Measurements from ENCODE around the gene LAMA2. TPM values are rescaled to one million over a fixed set of nuclear protein-coding genes. Genes with fewer than 3 reads are reported as not detected.
"Not testable (repeated sequence)": the region's sequence is repeated elsewhere in the genome, so short reads cannot be mapped to it uniquely, and the experiment has no call there.

LAMA2 gene
- total and polyA plus RNA-seq, 4 donors, result 23.9 to 172 (median 78.5) TPM

DNA sequence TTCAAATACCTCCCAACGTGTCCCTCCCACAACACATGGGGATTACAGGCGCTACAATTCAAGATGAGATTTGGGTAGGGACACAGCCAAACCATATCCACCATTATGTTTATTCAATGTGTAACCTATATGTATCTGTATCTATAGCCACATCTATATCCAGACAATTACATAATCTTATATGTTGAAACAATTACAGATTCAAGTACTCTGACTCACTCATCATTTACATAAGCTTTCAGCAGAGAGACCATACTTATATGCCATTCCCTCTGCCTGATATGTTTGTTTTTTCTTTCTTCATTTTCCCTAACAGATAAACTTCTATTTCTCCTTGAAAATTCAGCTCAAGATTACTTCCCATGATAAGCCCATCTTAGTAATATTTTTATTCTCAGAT lies 163.6 kb downstream of the LAMA2 start:
- no peaks in the 10 kb centered on the region for H3K36me3 ChIP-seq (ENCODE audit: control insufficient read depth, insufficient read depth, low read length)
- no peaks in the 10 kb centered on the region for H3K4me1 ChIP-seq (ENCODE audit: control insufficient read depth, insufficient read depth, low read length)
- WGBS (ENCODE audit: insufficient coverage), result no CpG with 5 or more reads among the region's 2 CpGs
- no peak for DNase-seq (ENCODE audit: low read depth in 4 of 6, low spot score in 6 of 6)
- peaks cover 4% of the 10 kb centered on the region for H3K9me3 ChIP-seq (ENCODE audit: control insufficient read depth, insufficient read depth, low read length)
- no peak overlapping the region for H3K4me3 ChIP-seq (ENCODE audit: low read depth, low read length)
- H3K27ac ChIP-seq (ENCODE audit: low read depth, low read length), result no peak overlapping the region
- H3K27me3 ChIP-seq (ENCODE audit: control insufficient read depth, insufficient read depth, low read length), result no peaks in the 10 kb centered on the region

DNA sequence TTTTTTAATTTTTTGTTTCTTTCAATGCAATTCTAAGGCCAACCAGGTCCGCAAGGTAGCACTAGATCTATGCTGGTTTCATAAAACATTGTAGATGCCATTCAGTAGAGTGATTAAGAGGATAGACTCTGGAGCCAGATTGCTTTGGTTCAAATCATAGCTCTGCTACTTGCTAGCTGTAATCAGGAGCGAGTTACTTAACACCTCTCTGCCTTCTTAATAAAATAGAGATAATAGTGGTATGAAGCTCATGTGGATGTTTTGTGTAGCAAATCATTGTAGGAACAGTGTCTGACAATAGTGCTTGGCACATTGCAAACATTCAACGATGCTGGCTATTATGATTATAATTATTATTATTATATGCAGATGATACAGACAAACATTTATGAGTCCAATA lies 164.9 kb downstream of the LAMA2 start:
- H3K36me3 ChIP-seq (ENCODE audit: control insufficient read depth, insufficient read depth, low read length), result no peaks in the 10 kb centered on the region
- H3K4me3 ChIP-seq (ENCODE audit: low read depth, low read length), result no peak overlapping the region
- no CpG with 5 or more reads among the region's 3 CpGs for WGBS (ENCODE audit: insufficient coverage)
- H3K9me3 ChIP-seq (ENCODE audit: control insufficient read depth, insufficient read depth, low read length), result peaks cover 4% of the 10 kb centered on the region
- no peaks in the 10 kb centered on the region for H3K4me1 ChIP-seq (ENCODE audit: control insufficient read depth, insufficient read depth, low read length)
- no peaks in the 10 kb centered on the region for H3K27me3 ChIP-seq (ENCODE audit: control insufficient read depth, insufficient read depth, low read length)
- no peak overlapping the region for H3K27ac ChIP-seq (ENCODE audit: low read depth, low read length)
- no peak for DNase-seq (ENCODE audit: low read depth in 4 of 6, low spot score in 6 of 6)

DNA sequence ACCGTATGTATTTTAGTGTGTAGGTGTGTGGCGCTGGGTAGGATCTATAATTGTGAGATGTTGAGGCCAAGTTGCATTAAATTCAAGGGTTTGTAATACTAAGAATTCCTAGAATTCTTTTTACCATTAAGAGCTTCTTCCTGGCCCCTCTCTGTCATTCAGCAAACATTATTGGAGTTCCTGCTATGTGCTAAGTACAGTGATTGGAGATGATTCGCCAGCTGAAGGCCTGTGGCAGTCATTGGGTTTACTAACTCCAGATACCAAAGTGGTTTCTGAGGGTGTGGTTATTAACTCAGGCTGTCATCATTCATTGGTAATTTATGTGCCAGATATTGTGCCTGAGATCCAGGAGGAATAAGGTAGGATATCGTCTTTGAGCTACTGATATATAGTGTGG lies 167.1 kb downstream of the LAMA2 start:
- Histone ChIP-seq H3K27ac (ENCODE audit: low read depth, low read length) (no peak overlapping the region), H3K27me3 (ENCODE audit: control insufficient read depth, insufficient read depth, low read length) (no peaks in the 10 kb centered on the region), H3K4me3 (ENCODE audit: low read depth, low read length) (no peak overlapping the region), H3K9me3 (ENCODE audit: control insufficient read depth, insufficient read depth, low read length) (no peaks in the 10 kb centered on the region), H3K36me3 (ENCODE audit: control insufficient read depth, insufficient read depth, low read length) (no peaks in the 10 kb centered on the region), H3K4me1 (ENCODE audit: control insufficient read depth, insufficient read depth, low read length) (no peaks in the 10 kb centered on the region)
- DNase-seq (ENCODE audit: low read depth in 4 of 6, low spot score in 6 of 6), result no peak
- WGBS (ENCODE audit: insufficient coverage), result 100% methylated on average over 2 of the region's 4 CpGs

DNA sequence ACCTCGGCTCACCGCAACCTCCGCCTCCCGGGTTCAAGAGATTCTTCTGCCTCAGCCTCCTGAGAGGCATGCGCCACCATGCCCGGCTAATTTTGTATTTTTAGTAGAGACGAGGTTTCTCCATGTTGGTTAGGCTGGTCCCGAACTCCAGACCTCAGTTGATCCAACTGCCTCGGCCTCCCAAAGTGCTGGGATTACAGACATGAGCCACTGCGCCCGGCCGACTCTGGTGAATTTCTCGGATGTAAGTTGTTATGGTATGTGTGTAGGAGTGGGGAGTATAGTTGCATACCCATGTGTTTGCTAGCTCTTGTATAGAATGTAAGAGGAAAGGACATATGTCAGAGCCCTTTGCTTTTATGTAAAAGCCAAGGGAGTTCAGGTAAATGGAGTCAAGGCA lies 170.2 kb downstream of the LAMA2 start:
- H3K9me3 ChIP-seq (ENCODE audit: control insufficient read depth, insufficient read depth, low read length); H3K4me1 ChIP-seq (ENCODE audit: control insufficient read depth, insufficient read depth, low read length); H3K36me3 ChIP-seq (ENCODE audit: control insufficient read depth, insufficient read depth, low read length); H3K27ac ChIP-seq (ENCODE audit: low read depth, low read length); DNase-seq (ENCODE audit: low read depth in 4 of 6, low spot score in 6 of 6); H3K4me3 ChIP-seq (ENCODE audit: low read depth, low read length); H3K27me3 ChIP-seq (ENCODE audit: control insufficient read depth, insufficient read depth, low read length): not testable (repeated sequence)
- WGBS (ENCODE audit: insufficient coverage), result 97% methylated on average over 13 of the region's 13 CpGs

DNA sequence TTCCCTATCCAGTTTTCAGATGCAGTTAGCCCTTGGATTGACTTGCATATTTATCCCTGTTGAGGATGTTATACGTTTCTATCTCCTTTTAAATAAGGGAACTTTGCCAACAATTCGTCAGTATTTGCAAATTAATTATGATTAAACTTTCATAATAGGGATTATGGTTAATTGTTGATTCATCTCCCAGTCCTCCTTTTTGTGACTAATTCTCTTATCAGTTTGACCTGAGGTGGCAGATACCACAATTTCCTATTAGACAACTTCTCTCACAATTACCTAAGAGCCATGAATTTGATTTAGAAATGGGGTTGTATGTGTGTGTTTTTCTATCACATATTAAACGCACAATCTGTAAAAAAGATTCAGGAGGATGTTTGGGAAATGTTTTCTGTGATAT lies 172.9 kb downstream of the LAMA2 start:
- Histone ChIP-seq H3K4me1 (ENCODE audit: control insufficient read depth, insufficient read depth, low read length) (no peaks in the 10 kb centered on the region), H3K36me3 (ENCODE audit: control insufficient read depth, insufficient read depth, low read length) (no peaks in the 10 kb centered on the region), H3K9me3 (ENCODE audit: control insufficient read depth, insufficient read depth, low read length) (no peaks in the 10 kb centered on the region), H3K4me3 (ENCODE audit: low read depth, low read length) (no peak overlapping the region), H3K27ac (ENCODE audit: low read depth, low read length) (no peak overlapping the region), H3K27me3 (ENCODE audit: control insufficient read depth, insufficient read depth, low read length) (no peaks in the 10 kb centered on the region)
- DNase-seq (ENCODE audit: low read depth in 4 of 6, low spot score in 6 of 6), result no peak
- WGBS (ENCODE audit: insufficient coverage), result no CpG with 5 or more reads among the region's 3 CpGs

DNA sequence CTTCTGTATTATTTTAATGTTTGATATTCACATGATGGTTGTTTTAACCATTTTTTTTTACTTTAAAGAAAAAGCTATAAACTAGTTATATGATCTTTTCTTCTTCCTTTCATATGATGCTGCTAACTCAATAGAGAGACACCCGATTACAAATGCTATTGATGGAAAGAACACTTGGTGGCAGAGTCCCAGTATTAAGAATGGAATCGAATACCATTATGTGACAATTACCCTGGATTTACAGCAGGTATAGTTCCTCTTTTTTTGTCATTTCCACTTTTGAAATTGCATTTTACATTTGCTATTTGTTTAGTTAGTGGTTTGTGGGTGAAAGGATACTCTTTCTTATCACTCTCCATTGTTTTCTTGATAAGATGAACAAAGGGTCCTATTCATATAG lies 176.7 kb downstream of the LAMA2 start:
- DNase-seq (ENCODE audit: low read depth in 4 of 6, low spot score in 6 of 6), result peak in 1 of 6 donors; percentile 13
- no peaks in the 10 kb centered on the region for H3K9me3 ChIP-seq (ENCODE audit: control insufficient read depth, insufficient read depth, low read length)
- H3K27ac ChIP-seq (ENCODE audit: low read depth, low read length), result no peak overlapping the region
- no peaks in the 10 kb centered on the region for H3K36me3 ChIP-seq (ENCODE audit: control insufficient read depth, insufficient read depth, low read length)
- no peaks in the 10 kb centered on the region for H3K27me3 ChIP-seq (ENCODE audit: control insufficient read depth, insufficient read depth, low read length)
- no peaks in the 10 kb centered on the region for H3K4me1 ChIP-seq (ENCODE audit: control insufficient read depth, insufficient read depth, low read length)
- no peak overlapping the region for H3K4me3 ChIP-seq (ENCODE audit: low read depth, low read length)
- no CpG with 5 or more reads among the region's 2 CpGs for WGBS (ENCODE audit: insufficient coverage)

DNA sequence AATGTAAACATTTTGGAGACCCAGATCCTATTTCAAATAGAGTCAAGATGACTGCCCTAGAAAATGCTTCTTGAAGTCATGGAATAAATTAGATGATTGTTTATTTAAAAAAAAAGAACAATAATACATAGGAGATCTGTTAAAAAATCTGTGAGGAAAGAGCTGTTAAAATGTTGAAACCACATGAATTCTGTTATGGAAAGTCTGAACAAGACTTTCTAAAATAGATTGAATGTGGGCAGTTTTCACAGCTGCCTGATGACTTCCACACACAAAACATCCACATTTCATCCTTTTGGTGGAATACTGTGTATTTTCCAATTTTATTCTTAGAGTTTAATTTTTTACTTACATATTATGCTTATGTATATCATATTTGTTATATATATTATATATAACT lies 186.1 kb downstream of the LAMA2 start:
- no peaks in the 10 kb centered on the region for H3K36me3 ChIP-seq (ENCODE audit: control insufficient read depth, insufficient read depth, low read length)
- H3K4me1 ChIP-seq (ENCODE audit: control insufficient read depth, insufficient read depth, low read length), result no peaks in the 10 kb centered on the region
- no peaks in the 10 kb centered on the region for H3K27me3 ChIP-seq (ENCODE audit: control insufficient read depth, insufficient read depth, low read length)
- H3K9me3 ChIP-seq (ENCODE audit: control insufficient read depth, insufficient read depth, low read length), result no peaks in the 10 kb centered on the region
- no peak overlapping the region for H3K27ac ChIP-seq (ENCODE audit: low read depth, low read length)
- no peak overlapping the region for H3K4me3 ChIP-seq (ENCODE audit: low read depth, low read length)
- no peak for DNase-seq (ENCODE audit: low read depth in 4 of 6, low spot score in 6 of 6)

DNA sequence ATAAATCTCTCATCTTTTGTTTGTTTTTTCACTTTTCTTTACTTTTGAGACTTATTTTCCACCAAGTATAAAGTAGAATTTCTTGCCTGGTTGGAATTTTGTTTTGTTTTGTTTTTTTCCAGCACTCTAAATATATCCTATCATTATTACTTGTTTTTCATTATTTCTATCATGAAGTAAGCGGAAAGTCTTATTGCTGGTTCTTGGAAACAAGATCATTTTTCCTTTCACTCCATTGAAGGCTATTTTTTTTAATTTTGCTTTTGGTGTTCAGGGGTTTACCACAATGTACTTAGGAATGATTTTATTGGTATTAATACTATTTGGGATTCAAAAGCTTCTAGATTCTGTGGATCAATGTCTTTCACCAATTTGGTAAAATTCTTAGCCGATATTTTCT lies 190.1 kb downstream of the LAMA2 start:
- DNase-seq (ENCODE audit: low read depth in 4 of 6, low spot score in 6 of 6), result no peak
- Histone ChIP-seq H3K27ac (ENCODE audit: low read depth, low read length) (no peak overlapping the region), H3K4me3 (ENCODE audit: low read depth, low read length) (no peak overlapping the region), H3K27me3 (ENCODE audit: control insufficient read depth, insufficient read depth, low read length) (no peaks in the 10 kb centered on the region), H3K36me3 (ENCODE audit: control insufficient read depth, insufficient read depth, low read length) (no peaks in the 10 kb centered on the region), H3K4me1 (ENCODE audit: control insufficient read depth, insufficient read depth, low read length) (no peaks in the 10 kb centered on the region), H3K9me3 (ENCODE audit: control insufficient read depth, insufficient read depth, low read length) (no peaks in the 10 kb centered on the region)
- no CpG with 5 or more reads among the region's 2 CpGs for WGBS (ENCODE audit: insufficient coverage)

DNA sequence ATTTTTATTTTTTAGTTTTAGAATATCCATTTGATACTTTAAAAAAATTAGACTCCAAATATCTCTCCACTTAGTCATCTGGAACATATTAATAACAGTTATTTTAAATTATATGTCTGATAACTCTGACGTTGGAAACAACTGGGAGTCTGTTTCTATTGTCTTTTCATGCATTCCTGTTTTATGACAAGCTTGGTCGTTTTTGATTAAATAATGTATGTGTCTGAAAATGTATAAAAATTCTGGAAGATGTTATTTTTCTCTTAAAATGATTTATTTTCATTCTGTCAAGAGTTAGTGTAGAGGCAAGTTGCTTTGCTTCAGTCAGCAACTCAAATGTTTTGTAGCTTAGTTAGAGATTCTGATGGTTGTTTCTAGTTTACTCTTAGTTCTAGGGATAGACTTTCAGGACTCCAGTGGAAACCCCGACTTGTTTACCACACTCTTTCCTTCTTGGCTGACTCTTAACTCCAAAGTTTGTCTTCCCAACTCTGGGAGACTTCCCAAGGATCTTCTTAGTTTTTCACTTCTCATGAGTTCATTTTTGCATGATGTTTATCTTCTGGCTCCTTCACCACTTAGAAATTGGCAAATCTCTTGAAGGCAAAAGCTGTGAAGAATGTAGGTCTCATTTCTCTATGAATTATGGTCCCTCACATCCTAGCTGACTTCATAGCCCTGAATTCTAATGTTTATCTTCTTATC lies 190.9 kb downstream of the LAMA2 start:
- Histone ChIP-seq H3K9me3 (ENCODE audit: control insufficient read depth, insufficient read depth, low read length) (no peaks in the 10 kb centered on the region), H3K4me1 (ENCODE audit: control insufficient read depth, insufficient read depth, low read length) (no peaks in the 10 kb centered on the region), H3K36me3 (ENCODE audit: control insufficient read depth, insufficient read depth, low read length) (no peaks in the 10 kb centered on the region), H3K4me3 (ENCODE audit: low read depth, low read length) (no peak overlapping the region), H3K27ac (ENCODE audit: low read depth, low read length) (no peak overlapping the region), H3K27me3 (ENCODE audit: control insufficient read depth, insufficient read depth, low read length) (no peaks in the 10 kb centered on the region)
- WGBS (ENCODE audit: insufficient coverage), result no CpG with 5 or more reads among the region's 3 CpGs
- DNase-seq (ENCODE audit: low read depth in 4 of 6, low spot score in 6 of 6), result peak in 1 of 6 donors; percentile 15

DNA sequence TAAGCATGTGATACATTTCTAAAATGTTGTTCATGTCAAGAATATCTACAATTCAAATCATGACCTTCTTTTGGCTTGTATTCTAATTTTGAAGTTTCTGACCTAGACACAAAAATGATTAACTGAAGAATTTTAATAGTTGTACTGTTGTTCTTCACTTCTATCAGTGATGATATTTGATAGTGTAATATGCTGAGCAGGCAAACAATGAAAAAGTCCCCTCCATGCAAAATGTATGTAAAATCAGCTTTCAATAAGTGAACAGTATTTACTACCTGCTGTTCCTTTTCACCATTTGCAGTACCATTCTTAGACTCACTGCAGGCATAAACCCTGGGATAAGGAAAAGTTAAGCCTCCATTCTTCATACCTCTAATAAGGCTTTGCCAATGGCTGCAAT lies 201.5 kb downstream of the LAMA2 start:
- Histone ChIP-seq H3K27ac (ENCODE audit: low read depth, low read length) (no peak overlapping the region), H3K4me3 (ENCODE audit: low read depth, low read length) (no peak overlapping the region)

More for the DNA sequence above, 201.5 kb downstream of the LAMA2 start:
- H3K27me3 ChIP-seq (ENCODE audit: control insufficient read depth, insufficient read depth, low read length), result no peaks in the 10 kb centered on the region
- DNase-seq (ENCODE audit: low read depth in 4 of 6, low spot score in 6 of 6), result no peak
- H3K9me3 ChIP-seq (ENCODE audit: control insufficient read depth, insufficient read depth, low read length), result no peaks in the 10 kb centered on the region
- H3K36me3 ChIP-seq (ENCODE audit: control insufficient read depth, insufficient read depth, low read length), result no peaks in the 10 kb centered on the region
- H3K4me1 ChIP-seq (ENCODE audit: control insufficient read depth, insufficient read depth, low read length), result no peaks in the 10 kb centered on the region
